ENCODE data around the gene AGO3.
A peak's percentile ranks its signal among the peaks of the same experiment; 100 is the strongest.
"Not testable (repeated sequence)": the region's sequence is repeated elsewhere in the genome, so short reads cannot be mapped to it uniquely, and the experiment has no call there.

Gene AGO3

DNA sequence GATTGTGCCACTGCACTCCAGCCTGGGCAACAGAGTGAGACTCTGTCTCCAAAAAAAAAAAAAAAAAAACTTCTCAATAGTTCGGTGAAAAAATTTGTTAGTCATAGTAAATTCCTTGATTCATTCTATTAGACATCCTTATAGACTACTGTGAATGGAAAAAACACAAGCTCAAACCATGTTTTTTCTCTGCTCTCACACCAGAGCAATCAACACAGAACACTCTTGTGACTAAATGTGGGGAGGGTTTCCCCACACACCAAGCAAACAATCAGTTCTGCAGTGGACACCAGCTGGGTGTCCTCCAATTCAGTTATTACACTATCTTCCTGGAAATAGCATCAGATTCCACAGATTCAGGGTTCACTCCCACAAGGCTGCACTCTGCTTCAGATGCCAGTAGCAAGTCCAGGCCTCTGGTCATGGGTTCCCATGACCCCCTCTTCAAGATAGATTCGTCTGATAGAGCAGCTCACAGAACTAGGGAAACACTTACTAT is 83.9 kb downstream of the AGO3 start:
- DNase-seq = no peak

DNA sequence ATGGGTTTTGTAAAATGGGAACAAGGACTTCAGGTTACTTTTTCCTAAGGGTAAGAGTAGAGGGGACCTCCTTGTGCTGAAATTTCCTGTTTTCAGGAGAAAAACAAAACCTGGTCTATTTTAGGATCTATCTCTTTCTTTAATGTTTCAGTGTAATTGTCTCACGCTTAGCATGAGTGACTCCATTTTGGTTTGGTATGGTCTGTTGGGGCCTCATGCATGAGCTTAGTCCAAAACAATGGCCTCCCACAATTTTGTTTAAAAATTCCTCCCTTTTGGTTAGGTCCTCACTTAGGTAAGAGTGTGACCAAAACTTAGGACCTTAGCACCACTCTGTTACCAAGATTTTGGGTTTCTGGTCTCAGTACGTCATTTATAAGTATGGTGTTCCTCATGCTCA is 85.8 kb downstream of the AGO3 start:
- DNase-seq = no peak

DNA sequence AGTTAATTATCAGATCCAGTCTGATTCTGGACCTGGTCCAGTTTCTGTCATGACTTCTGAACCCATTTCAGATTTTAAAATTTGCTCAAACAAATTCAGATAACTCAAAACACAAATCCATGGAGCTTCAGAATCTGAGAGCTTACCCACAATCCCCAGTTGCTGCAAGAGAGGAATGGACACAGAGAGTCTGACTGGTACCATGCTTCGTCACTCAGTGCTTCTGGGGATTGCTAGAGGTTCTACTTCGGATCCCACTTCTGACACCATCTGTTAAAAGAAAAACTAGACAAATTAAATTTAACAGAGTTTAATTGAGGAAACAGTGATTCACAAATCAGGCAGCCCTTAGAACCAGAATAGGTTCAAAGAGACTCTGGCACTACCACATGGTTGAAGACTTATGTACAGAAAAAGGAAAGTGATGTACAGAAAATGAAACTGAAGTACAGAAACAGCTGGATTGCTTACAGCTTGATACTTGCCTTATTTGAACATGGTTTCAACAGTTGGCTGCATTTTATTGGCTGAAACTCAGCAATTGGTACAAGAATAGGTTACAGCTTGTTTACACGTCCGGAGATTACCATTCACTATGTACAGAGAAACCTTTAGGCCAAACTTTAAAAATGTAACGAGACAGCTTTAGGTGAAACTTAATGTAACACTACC is 92.3 kb downstream of the AGO3 start:
- no peak for DNase-seq

DNA sequence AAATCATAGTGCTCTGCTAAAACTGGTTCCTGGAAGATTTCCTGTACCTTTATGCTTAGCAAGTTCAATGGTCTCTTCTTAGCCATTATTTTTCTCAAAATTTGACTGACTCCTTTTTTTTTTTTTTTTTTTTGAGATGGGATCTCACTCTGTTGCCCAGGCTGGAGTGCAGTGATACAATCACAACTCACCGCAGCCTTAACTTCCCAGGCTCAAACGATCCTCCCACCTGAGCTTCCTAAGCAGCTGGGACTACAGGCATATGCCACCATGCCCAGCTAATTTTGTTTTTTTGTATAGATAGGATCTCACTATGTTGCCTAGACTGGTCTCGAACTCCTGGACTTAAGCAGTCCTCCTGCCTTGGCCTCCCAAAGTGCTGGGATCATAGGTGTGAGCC is 93.1 kb downstream of the AGO3 start:
- DNase-seq = not testable (repeated sequence)

DNA sequence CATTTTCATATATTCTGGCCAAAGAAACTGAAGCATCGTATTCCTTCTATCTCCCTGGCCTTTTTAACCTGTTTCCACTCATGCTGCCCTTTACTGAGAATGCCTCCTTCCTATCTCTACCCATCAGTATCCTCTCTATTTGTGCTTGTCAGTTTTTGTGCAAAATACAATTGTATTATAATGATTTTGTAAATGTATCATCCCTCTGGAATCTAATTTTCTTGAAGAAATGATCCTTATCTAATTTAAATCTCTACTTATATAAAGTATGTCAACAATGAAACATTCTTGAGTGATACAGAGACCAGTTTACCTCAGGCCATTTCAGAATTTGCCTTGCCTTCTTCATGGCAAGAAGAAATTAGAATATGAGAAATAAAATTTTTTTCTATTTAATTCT is 93.9 kb downstream of the AGO3 start:
- DNase-seq = no peak

DNA sequence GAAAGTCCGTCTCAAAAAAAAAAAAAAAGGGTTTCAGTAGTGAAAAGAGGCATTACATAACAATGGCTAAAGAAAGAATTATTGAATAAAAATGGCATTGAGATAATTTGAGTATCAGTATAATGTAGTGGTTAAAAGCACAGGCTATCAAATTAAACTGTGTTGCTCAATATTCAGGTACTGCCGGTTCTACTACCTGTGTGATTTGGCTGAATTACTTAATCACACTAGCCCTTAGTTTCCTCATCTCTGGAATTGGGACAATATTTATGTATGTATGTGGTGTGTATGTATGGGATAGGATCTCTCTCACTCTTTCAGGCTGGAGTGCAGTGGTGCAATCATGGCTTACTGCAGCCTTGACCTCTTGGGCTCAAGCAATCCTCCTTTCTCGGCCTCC is 96.9 kb downstream of the AGO3 start:
- no peak for DNase-seq

DNA sequence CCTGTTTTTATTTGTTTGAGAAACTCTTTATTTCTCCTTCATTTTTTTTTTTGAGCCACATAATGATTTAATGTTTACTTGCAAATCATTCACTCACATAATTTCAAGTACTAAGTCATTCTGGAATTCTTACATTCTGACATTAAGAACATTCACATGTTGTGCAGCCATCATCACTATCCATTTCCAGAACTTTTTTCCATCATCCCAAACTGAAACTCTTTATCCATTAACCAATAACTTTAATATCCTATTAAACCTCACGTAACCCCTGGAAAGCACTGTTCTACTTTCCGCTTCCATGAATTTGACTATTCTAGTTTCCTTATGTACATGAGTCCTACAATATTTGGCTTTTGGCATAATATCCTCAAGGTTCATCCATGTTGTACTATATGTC is 100.5 kb downstream of the AGO3 start:
- DNase-seq = no peak

DNA sequence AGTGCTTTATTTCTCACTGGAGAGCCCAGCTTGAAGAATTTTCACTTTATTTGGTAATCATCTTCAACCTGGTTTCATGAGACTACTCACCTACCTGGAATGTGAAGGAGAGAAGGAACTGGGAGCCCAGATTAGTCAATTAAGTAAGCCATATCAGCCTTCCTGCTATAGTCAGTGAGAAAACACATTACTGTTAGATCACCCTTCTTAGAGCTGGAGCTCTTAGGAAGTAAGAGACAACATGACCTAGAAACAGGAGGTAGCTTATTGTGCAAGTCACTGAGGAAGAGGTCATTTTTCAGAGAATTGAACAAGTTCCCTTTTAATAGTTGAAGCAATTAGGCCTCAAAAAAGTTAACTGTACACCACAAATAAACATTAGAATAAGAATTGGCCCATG is 103.8 kb downstream of the AGO3 start:
- DNase-seq = peak; percentile 97

DNA sequence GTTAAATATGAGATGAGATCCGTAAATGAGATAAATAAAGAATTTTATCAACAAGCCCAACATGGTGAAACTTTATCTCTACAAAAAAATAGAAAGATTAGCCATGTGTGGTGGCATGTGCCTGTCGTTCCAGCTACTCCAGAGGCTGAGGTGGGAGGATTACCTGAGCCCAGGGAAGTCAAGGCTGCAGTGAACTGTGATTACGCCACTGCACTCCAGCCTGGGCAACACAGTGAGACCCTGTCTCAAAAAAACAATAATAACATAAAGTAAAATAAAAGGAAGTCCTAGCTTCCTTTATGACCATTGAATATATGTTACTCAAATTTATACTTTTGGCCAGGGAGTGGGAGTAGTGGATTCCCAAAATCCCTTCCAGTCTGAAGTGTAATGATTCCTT is 104.2 kb downstream of the AGO3 start:
- DNase-seq = peak; percentile 15

DNA sequence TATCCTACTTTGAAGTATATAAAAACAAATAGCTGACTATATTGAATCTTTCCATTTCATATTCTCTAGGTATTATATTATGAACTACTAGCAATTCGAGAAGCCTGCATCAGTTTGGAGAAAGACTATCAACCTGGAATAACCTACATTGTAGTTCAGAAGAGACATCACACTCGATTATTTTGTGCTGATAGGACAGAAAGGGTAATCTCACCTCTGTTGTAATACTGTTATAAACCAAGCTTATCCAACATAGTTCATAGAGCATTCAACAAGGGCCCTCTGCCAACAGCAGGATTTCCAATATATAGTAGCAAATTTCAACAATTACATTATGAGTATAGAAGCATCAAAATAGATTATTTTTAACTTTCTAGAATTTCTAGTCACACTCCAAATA is 109.3 kb downstream of the AGO3 start:
- no peak for DNase-seq

DNA sequence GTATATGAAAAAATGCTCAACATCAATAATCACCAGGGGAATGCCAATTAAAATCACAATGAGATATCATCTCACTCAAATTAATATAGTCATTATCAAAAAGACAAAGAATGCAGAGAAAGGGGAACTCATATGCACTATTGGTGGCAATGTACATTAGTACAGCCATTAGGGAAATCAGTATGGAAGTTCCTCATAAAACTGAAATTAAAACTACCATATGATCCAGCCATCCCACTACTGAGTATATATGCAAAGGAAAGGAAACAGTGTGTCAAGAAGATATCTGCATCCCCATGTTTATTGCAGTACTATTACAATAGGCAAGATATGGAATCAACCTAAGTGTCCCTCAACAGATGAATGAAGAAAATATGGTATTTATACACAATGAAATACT is 120.9 kb downstream of the AGO3 start:
- no peak for DNase-seq

DNA sequence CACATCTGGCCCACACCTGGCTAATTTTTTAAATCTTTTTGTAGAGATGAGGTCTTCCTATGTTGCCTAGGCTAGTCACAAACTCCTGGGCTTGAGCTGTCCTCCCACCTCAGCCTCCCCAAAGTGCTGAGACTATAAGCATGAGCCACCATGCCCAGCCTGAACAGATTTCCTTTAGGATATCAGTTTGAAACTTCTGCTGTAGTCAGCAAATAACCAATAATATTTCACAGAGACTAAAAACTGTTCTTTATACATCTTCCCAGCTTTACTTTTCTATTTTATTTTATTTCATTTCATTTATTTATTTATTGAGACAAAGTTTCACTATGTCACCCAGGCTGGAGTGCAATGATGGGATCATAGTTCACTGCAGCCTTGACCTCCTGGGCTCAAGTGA is 123.1 kb downstream of the AGO3 start:
- no peak for DNase-seq

DNA sequence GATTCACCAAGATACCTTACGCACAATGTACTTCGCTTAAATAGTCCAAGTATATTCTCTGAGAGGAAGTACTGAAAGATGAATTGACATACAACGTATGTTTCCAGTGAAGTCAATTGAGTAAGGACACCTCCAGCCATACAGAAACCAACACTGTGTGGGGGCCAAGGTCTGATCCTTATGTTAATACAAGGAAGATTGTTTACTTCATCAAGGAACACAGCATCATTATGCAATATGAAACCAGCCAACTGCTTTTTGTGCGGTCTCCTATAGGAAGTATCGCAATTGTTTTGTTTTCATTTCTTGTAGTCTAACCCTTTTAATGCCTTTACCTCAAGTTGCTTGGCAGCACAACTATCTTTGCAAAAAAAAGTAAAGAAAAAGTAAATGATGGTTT is 124.8 kb downstream of the AGO3 start:
- no peak for DNase-seq

DNA sequence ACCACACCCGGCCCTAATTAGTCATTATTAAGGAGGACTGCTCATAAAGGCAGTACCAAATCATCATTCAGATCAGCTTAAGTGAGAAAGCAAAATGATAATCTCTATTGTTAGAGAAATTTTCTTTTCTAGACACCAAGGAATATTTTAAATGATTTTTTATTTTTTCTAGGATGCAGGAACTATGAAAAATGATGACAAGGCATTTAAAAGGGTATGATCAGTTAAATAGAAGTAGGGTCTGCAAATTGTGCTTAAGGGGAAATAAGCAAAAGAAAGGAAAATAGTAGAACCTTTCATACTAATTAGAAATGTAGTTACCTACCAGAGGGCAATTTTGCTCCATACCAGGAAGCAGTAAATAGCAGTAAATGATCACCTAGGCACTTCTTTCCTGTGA is 131.4 kb downstream of the AGO3 start:
- no peak for DNase-seq

DNA sequence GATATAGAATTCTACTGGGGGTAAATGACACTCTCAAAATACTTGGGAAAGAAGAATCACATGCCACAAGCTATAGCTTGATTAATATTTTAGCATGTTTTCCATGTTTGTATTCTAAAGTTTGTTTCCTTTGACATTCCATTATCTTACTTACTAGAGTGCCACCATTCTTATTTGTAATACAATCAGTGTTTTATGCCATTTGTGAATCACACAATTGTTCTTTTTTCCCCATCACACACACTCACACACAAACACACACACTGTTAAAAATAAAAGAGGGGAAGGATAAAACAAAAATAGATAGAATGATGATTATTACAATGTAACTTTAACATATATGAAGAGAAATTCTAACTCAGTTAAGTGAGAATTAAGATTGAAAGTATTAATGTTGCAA is 137.0 kb downstream of the AGO3 start:
- no peak for DNase-seq

DNA sequence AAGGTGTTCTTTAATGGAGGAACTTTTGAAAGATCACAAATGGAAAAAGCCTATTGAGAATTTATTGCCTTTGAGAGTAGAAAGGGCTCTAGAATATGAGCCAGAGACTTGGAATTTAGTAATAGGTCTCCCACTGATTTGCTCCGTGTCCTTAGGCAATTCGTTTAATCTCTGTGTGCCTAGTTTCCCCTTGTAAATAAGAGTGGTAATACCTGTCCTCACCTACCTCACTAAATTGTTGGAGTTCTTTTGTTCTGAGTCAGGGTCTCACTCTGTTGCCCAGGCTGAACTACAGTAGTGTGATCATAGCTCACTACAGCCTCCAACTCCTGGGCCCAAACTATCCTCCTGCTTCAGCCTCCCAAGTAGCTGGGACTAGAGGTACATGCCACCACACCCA is 138.0 kb downstream of the AGO3 start:
- DNase-seq = peak; percentile 26

DNA sequence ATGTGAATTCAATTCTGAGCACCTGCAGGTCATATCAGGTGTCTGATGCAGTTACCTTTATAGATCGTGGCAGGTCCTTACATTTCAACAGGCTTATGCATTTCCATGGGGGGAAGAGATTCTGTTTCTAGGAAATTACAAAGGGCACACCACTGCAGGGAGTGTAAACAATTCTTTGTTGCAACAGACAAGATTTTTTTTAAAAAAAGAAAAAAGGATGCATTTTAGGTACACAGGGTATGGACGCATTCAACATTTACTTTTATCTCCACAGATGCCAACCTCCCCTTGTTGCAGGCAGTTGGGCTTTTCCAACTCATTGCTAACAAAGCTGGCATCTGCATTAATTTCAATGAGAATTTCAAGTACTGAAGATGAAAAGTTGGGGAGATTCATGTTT is 139.4 kb downstream of the AGO3 start:
- DNase-seq = no peak

DNA sequence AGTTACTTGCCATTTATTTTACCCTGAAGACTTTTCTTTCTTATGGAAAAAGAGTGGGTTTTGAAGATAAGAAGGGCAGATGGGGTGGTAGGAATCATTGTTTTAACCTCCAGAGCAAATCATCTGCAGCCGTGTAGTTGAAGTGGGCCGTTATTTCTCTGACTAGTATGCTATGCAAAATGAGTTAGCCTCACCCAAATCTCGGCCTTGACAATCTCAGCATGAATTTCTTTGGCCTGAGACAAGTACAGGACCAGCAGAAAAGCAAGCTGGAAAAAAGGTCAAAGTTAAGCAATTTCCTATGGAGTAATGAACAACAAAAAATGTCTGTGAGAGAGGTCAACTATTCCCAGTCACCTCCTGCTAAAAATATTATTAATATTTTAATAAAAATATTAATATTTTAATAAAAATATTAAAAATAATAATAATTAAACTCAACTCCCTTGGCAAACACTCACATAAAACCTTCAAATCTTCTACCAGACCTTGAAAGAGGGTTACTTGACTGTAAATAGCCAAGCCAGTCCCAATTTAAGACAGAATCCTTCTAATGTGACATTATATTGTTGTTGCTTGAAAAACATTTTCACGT is 146.2 kb downstream of the AGO3 start:
- DNase-seq = no peak

DNA sequence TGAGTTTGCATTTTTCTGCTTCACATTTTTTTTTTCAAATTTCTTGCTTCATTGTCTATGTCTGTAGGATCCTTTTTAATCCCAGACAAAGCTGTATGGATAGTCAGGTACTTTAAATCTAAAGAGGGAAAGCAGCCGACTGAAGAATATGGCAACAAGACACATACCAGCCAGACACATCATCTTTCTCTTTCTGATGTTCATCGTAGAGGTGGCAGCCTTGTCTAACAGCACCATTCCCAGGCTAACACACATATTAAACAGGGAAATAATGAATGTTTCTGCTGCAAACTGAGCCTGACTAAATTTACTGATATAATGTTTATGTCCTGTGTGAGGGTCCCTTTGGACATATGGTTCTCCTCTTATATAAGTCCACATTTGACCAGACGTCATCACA is 149.3 kb downstream of the AGO3 start:
- DNase-seq = peak; percentile 8

DNA sequence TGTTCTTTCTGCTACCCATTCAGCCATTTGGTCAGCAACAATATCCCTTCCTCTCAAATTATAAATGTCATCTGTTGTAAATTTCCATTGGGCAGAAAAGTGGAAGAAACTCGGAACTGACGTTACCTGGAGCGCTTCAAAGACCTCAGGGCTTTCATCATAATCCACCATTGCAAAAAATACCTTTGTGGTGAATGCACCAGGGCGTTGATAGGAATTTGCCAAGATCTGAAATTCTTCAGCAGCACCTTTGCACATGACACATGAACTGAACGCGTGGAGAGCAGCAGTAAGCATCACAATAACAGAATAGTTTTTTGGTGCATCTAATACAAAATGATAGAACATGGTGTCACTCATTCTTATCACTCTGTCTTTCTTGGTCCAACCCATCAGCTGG is 149.9 kb downstream of the AGO3 start:
- DNase-seq = peak; percentile 76

DNA sequence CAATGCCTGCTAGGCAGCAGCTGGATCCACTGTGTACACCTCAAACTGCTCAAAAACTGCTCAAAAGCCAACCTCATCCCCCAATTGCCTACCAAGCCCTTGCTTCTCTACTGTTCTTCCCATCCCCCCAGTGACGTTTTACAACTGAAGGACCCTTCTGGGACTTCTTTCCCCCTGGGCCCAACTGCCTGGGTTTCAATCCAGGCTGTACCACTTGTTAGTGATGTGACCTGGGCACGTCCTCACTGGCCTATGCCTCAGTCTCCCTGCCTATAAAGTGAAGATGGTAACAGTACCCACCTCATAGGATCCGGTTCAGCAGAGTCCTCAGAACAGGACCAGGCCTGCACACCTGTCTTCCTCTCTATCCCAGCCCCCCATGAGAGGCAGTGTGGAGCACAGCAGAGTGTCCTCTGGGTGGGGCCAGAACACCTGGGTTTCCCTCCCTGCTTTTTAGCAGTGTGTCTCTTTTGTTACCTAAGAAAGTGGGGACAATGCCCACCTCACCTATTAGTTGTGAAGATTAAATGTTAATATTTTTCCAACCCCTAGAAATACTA is 151.1 kb downstream of the AGO3 start:
- no peak for DNase-seq

DNA sequence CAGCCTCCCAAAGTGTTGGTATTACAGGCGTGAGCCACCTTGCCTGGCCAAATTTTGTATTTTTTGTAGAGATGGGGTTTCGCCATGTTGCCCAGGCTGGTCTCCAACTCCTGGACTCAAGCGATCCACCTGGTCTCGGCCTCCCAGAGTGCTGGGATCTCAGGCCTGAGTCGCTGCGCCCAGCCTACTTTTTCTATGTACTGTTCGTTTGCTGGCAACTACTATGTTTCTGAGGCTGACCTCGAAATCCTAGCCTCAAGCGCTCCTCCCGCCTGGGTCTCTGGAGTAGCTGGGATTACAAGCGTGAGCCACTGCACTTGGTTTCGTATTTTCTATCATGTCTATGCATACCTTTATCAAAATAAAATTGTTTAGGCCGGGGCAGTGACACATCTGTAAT is 152.3 kb downstream of the AGO3 start:
- no peak for DNase-seq

DNA sequence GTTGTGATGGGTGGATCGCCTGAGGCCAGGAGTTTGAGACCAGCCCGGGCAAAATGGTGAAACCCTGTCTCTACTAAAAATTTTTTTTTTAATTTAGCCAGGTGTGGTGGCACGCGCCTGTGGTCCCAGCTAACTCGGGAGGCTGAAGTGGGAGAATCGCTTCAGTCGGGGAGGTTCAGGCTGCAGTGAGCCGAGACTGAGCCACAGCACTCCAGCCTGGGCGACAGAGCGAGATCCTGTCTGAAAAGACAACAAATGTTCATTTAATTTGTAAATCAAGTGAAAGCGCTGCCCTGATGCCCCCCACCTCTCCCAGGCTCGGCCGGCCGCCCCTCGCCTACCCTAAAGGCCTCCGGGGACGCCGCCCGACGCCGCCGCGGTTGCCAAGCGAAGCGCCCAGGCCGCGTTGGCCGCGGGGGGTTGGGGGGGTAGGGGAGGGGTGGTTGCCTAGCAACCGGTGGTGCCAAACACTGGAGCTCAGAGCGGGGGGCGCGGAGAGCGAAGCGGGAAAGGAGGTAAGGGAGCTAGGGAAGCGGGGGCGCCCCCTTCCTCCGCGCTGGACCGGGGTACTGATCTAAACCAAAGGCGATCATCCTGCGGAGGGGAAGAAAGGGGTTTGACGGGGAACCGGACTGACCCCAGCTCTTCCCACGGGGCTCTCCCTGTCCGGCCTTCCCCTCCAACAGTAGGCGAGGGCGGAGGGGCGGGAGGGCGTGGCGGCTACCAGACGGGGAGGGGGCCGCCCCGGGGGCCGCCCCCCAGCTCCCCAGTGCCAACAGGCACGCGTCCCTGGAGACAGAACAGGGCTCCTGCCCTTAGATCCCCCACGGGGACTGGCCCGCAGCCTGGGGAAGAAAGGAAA is 153.0 kb downstream of the AGO3 start, which contains the start of gene TEKT2:
TSS of gene TEKT2 (plus strand) at position 460 of the 862 bp plus-strand sequence. CDS start 828 bp downstream, outside the sequence.
- DNase-seq = no peak
